Colonic mucosa (tissue), 4 donors: ENCODE measurements around the gene FGF1. TPM values are rescaled to one million over a fixed set of nuclear protein-coding genes. Genes with fewer than 3 reads are reported as not detected.

Source experiments
- DNase-seq: peaks from one replicate; pipeline ENCODE4 v3.0.0-alpha.2; 2020
- H3K27ac ChIP-seq: fragments of 200-600 bp; one replicate; pipeline ENCODE4 v1.8.0; 2021
- H3K27me3 ChIP-seq: fragments of 200-600 bp; one replicate; pipeline ENCODE4 v1.8.0; 2021
- H3K36me3 ChIP-seq: fragments of 200-600 bp; one replicate; pipeline ENCODE4 v1.8.0; 2021
- H3K4me1 ChIP-seq: fragments of 200-600 bp; one replicate; pipeline ENCODE4 v1.8.0; 2021; ENCODE audit warnings: mild to moderate bottlenecking
- H3K4me3 ChIP-seq: fragments of 200-600 bp; one replicate; pipeline ENCODE4 v1.8.0; 2021
- H3K9ac ChIP-seq, 2 donors: one replicate each; pipeline ENCODE4 v1.7.0; 2013; ENCODE audit warnings: control low read depth in 2 of 2, low read depth in 2 of 2, low read length in 2 of 2
- H3K9me3 ChIP-seq: fragments of 200-600 bp; one replicate; pipeline ENCODE4 v1.8.0; 2021
- CTCF ChIP-seq: fragments of 200-600 bp; IDR thresholded peaks from one replicate; pipeline ENCODE4 v1.8.0; 2022; ENCODE audit warnings: antibody characterized with exemption, mild to moderate bottlenecking
- intact Hi-C: fragments of 100-400 bp; cut with DNase I; formaldehyde crosslinking; loops from one replicate; pipeline ENCODE4 v1.14.1; 2022
- total RNA-seq, 2 donors: library from RNA; stranded (reverse); fragmentation: NEBNext Ultra II Directional in 1 of 2; extraction: Animal tissue kit (Norgen Biotek cat#: 25700) in 1 of 2; gene quantifications; one replicate each; pipeline ENCODE4 v1.2.1, GENCODE V29; 2021
- donor health status: healthy.
- donor health status: DM: no; HTN: no; CAD: no.
- donor health status: DM: no; HTN: no; CAD: no.

The FGF1 gene
- total RNA-seq, 2 donors from 2014 or later, result 0.90 TPM; not detected in 1

- no peaks in the 10 kb centered on the region for H3K27me3 ChIP-seq
- intact Hi-C loops, result no loop called here
- H3K36me3 ChIP-seq, result no peaks in the 10 kb centered on the region
- no peaks in the 10 kb centered on the region for H3K4me1 ChIP-seq
- H3K27ac ChIP-seq, result peak overlapping the region; percentile 30
- no peaks in the 10 kb centered on the region for H3K9me3 ChIP-seq
- no peak for TF ChIP-seq CTCF
- no peak for DNase-seq
- H3K4me3 ChIP-seq, result no peak overlapping the region
- no peak overlapping the region for H3K9ac ChIP-seq
Observed at GRCh38 chr5:142568283-142568995, 117.5 kb downstream of the FGF1 start.

- H3K4me3 ChIP-seq, result no peak overlapping the region
- H3K9me3 ChIP-seq, result no peaks in the 10 kb centered on the region
- no peak for TF ChIP-seq CTCF
- H3K9ac ChIP-seq, result no peak overlapping the region
- no peaks in the 10 kb centered on the region for H3K36me3 ChIP-seq
- intact Hi-C loops, result no loop called here
- H3K27ac ChIP-seq, result no peak overlapping the region
- no peaks in the 10 kb centered on the region for H3K27me3 ChIP-seq
- H3K4me1 ChIP-seq, result no peaks in the 10 kb centered on the region
- DNase-seq, result no peak
Observed at GRCh38 chr5:142561486-142562097, 124.3 kb downstream of the FGF1 start.

DNA sequence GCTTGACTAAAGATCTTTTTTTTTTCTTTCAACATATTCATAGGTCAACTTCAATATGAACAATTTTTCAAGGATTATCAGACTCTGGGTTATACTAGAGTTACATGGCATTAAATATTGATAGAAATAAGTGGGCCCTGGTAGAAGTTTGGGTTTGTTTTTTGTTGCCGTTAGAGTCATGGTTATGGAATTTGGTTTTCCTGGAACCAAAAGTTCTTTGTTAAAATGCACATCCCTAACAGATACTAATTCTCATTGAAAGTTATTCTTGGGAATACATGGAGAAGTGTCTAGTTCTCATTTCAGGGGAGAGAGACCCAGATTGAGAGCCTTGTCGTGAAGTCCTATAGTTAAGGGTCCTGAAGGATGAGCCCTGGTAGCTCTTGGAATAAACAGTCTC lies 124.9 kb downstream of the FGF1 start:
- Histone ChIP-seq H3K4me3 (no peak overlapping the region), H3K36me3 (no peaks in the 10 kb centered on the region), H3K27me3 (no peaks in the 10 kb centered on the region), H3K4me1 (no peaks in the 10 kb centered on the region), H3K9me3 (no peaks in the 10 kb centered on the region), H3K9ac (no peak overlapping the region), H3K27ac (no peak overlapping the region)
- DNase-seq, result no peak
- intact Hi-C loops, result no loop called here
- TF ChIP-seq CTCF, result no peak

GRCh38 chr5:142552107-142552506 lies 133.8 kb downstream of the FGF1 start:
- Histone ChIP-seq H3K27me3 (no peaks in the 10 kb centered on the region), H3K4me1 (no peaks in the 10 kb centered on the region), H3K27ac (no peak overlapping the region), H3K9ac (no peak overlapping the region), H3K36me3 (no peaks in the 10 kb centered on the region), H3K9me3 (no peaks in the 10 kb centered on the region), H3K4me3 (no peak overlapping the region)
- no peak for TF ChIP-seq CTCF
- no peak for DNase-seq
- intact Hi-C loops, result no loop called here

GRCh38 chr5:142551338-142552067 lies 134.4 kb downstream of the FGF1 start:
- no peak for TF ChIP-seq CTCF
- intact Hi-C loops, result no loop called here
- peak overlapping the region in 1 of 2 donors; percentile 23 for H3K9ac ChIP-seq
- H3K27me3 ChIP-seq, result no peaks in the 10 kb centered on the region
- H3K4me1 ChIP-seq, result no peaks in the 10 kb centered on the region
- no peaks in the 10 kb centered on the region for H3K9me3 ChIP-seq
- H3K36me3 ChIP-seq, result no peaks in the 10 kb centered on the region
- no peak overlapping the region for H3K4me3 ChIP-seq
- no peak for DNase-seq
- H3K27ac ChIP-seq, result no peak overlapping the region
